Peyer's patch (tissue), 4 donors: Measurements from ENCODE around the gene CAMKK1.

Source experiments
- CTCF ChIP-seq, 6 experiments: fragments of 450-650 bp in 4 of 6; fragments of 200-600 bp in 2 of 6; sonication (generic) in 1 of 6; IDR thresholded peaks; one replicate each; pipeline ENCODE4 v1.5.1; 2017 to 2019; ENCODE audit warnings: antibody characterized with exemption in 6 of 6, mild to moderate bottlenecking in 3 of 6, moderate library complexity in 1 of 6
- POLR2A ChIP-seq, 2 donors: fragments of 450-650 bp; IDR thresholded peaks; one replicate each; pipeline ENCODE4 v1.5.1; 2017; ENCODE audit warnings: antibody characterized with exemption in 2 of 2, mild to moderate bottlenecking in 2 of 2, moderate library complexity in 2 of 2

- TF ChIP-seq CTCF (IDR thresholded peaks at IDR 0.05) (no peak), POLR2A (IDR thresholded peaks at IDR 0.05) (no peak)
These were observed 46.3 kb downstream of the CAMKK1 start for GRCh38 chr17:3846437-3847164.
